HG02884 (cell line): ENCODE measurements around the gene ZNF3.

Experiments used
- ATAC-seq: cut with Tn5 transposase; IDR thresholded peaks from one replicate; pipeline ENCODE4 v1.9.1; 2021; ENCODE audit warnings: mild to moderate bottlenecking, moderate library complexity; ENCODE audit not compliant: unreplicated experiment

The ZNF3 gene

DNA sequence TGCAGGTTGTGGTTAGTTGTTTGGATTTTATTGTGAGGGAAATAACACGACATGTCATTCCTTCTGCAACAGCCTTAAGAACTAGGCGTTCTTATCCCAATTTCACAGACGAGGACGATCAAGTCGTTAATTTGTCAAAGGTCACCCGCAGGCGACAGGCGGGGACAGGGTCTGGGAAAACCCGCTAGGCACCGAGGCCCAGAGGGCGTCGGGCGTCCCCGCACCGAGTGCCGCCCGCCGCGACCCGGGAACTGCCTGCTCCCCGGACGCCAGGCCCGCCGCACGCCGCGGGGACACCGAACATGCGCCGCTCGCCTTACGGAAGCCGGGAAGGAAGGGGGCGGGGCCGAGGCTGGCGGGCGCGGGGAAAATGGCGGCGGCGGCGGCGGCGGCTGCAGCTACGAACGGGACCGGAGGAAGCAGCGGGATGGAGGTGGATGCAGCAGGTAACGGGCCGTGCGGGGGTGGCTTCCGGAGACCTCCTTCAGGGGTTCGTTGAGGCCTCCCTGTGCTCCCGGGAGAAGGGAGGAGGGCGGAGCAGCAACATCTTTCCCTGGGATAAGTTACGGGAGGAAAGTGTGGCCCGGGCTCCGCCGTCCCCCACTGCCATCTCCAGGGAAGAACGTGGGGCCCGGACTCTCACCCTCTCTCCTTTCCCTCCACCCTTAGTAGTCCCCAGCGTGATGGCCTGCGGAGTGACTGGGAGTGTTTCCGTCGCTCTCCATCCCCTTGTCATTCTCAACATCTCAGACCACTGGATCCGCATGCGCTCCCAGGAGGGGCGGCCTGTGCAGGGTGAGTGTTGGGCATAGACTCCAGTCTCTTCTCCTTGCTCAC is 7.3 kb upstream of the ZNF3 start, which contains the start of gene COPS6:
Gene COPS6, plus strand, starts transcription at position 349 of the 837 bp plus-strand sequence. Its CDS starts 22 bp downstream, at position 371.
- peak; percentile 50 for ATAC-seq

DNA sequence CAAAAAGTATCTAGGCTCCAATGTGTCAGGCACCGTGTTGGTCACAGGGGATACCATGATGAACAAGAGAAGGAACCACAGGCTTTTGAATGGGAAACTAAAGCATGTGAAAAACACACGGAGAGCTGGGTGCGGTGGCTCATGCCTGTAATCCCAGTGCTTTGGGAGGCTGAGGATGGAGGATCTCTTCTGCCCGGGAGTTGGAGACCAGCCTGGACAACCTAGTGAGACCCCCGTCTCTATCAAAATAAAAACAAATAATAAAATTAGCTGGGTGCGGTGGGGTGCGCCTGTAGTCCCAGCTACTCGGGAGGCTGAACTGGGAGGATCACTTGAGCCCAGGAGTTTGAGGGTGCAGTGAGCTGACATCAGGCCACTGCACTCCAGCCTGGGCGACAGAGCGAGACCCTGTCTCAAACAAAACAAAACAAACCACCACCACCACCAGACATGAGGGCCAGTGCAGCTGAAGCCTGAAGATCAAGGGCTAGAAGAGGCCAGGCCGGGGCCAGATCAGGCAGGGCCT is 6.6 kb upstream of the ZNF3 start:
- no peak for ATAC-seq

DNA sequence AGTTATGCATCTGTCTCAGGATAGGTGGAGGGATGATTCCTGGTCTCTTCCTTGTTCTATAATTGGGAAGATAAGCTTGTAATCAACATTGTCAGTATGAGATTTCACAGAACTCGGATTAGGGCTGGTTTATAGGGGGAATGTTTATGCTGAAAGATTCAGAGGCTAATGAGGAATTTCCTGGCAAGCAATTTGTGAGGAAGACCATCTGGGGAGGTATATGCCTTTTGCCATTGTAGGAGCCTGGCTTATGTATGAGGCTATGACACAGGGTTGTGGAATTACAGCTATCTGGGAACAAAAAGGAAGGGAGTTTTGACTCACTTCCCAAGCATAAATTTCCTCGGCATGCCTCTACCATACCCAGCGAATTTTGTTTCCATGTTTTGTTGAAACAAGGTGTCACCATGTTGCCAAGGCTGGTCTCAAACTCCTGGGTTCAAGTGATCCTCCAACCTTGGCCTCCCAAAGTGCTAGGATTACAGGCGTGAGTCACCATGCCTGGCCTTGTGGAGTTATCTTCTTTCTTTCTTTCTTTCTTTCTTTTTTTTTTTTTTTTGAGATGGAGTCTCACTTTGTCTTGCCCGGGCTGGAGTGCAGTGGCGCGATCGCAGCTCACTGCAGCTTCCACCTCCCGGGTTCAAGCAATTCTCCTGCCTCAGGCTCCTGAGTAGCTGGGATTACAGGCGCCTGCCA is 5.7 kb upstream of the ZNF3 start:
- ATAC-seq, result no peak

DNA sequence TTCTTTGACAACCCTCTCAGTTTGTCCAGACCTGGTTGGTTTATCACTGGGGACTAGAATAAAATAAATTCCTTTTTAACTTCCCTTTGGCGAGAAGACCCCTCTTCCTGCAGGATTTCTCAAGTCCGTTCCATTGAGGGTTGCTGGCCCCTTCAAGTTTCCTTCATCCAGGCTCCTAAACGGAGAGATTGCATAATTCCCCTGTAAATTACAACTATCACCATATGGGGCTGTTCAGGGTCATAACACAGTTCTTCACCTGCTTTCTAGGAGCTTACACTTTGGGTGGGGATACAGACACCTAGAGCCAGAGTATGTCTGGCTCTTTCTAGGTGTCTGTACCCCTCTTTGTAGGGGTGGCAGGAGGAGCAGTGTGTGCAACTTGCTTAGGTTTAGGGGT is 4.0 kb upstream of the ZNF3 start:
- ATAC-seq, result no peak

DNA sequence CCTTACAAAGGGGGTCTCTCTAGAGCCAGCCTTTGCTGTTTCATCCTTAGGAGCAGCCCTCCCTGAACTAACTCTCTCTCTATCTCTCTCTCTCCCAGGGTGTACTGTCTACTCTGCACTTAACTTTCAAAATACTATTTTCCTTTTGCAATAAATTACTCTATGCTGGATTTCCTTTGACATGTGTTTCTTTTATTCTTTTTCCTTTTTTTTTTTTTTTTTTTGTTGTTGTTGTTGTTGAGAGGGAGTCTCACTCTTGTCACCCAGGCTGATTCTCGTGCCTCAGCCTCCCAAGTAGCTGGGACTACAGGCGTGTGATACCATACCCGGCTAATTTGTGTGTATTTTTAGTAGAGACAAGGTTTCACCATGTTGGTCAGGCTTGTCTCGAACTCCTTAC is 1.5 kb upstream of the ZNF3 start:
- ATAC-seq, result no peak

DNA sequence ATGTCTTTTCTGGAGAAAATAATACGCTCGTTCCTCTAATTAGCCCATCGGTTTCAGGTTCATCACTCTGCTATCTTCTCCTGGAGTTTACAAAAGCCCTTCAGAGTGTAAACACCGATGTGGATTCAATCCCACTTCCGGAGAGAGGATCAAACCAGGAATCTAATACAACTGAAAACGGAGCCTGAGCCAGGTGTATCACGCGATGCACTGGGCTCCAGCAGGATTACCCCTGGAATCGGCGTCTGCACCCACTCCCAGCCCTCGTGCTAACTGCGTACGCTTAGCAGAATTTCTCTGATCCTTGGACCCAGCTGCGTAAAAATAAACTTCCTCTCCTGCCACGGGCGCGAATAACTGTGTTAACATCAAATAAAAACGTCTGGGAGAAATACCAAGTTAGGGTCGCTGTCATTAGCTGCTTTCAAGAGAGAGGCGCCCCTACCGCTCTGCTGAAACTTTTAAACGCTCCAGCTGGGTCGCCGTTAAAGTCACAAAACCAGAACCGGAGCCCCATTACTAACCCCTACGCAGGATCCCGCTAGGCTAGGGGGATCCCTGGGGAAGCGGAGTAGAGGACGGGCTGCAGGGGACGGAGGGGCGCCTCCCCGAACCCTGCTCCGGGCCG is 502 bp downstream of the ZNF3 start:
- no peak for ATAC-seq

DNA sequence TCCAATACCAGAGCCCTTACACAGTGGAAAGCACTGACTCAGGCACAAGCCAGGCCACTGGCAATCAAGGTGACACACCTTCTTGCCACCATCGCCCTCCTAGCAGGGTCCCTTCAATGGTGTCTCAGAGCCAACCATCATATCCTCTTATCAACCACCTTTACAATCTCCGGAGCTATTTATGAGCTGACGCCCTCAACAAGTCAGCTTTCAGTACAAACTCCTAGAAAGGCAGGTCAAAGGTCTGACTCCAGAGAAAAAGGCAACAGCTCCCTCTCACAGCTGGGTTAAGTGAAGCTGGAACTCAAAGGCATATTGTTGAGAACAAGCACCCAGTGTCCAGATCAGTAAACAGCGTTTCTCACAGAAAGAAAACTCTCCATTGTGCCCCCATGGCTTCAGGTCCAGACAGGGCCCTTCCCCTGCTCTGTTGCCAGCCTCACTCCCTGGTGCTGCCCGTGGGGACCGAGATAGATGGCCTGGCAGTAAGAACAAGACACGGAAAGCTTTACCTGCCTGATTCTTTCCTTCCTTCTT is 2.4 kb downstream of the ZNF3 start:
- no peak for ATAC-seq

DNA sequence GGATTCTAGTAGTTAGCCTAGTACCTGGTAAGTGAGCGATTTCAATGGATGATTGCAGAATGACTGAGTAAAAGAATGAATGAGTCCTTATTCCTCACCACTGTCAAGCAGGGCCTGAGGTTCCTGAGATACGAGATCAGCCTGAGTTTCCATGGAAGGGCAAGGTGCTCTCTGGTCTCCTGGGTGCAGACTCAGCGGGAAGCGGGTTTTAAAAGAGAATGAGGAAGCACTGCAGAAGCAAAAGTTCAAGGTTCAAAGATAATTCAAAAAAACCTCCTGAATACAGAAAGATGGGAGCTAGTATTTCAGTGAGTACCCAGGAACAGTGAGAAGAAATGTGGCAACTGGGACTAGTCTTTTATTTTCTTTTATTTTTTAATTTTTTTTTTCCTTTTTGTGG is 4.3 kb downstream of the ZNF3 start:
- ATAC-seq, result no peak

DNA sequence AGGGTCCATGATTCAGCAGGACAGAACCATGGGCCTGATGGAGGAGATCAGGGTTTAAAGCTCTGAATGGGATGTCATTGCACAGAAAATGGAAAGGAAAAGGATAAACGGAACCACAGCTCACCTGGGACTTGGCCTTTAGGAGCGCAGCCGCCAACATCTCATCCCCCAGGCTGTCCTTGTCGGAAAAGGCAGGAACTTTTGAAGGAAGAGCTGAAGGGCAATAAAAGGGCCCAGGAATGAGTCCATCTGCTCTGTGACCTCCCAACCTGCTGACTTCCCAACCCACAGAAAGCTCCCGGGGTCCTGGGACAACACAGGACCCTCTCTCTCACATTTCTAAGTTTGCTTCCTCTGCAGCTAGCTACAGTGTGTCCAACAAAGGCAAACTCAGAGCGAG is 6.1 kb downstream of the ZNF3 start:
- no peak for ATAC-seq

DNA sequence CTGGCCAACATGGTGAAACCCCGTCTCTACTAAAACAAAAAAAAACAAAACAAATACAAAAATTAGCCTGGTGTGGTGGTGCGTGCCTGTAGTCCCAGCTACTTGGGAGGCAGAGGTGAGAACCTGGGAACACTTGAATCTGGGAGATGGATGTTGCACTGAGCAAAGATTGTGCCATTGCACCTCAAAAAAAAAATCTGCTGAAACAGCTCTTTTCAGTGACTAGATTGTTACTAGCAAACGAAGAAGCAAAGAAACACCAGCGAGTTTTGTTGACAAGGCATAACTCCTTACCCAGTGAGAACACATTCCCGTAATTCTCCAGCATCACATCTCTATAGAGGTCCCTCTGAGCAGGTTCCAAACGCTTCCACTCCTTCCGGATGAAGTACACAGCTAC is 6.7 kb downstream of the ZNF3 start:
- no peak for ATAC-seq

DNA sequence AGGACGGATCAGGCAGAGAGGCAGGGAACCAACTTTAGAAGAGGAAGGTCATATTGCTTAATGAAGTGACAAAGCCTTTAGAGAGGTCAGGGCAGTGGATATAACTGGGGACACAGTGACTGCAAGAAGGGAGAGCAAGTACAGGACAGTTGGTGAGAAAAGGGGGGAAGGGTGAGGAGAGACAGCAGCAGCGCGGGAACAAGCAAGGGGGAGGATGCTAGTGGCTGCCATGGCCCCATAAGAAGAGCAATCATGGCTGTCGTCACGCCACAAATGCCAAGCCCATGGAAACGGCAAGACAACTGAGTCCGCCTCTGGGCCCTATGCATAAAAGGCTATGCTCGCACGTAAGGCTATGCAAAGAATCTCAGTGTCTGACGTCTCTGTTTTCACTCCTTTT is 9.1 kb downstream of the ZNF3 start:
- no peak for ATAC-seq

DNA sequence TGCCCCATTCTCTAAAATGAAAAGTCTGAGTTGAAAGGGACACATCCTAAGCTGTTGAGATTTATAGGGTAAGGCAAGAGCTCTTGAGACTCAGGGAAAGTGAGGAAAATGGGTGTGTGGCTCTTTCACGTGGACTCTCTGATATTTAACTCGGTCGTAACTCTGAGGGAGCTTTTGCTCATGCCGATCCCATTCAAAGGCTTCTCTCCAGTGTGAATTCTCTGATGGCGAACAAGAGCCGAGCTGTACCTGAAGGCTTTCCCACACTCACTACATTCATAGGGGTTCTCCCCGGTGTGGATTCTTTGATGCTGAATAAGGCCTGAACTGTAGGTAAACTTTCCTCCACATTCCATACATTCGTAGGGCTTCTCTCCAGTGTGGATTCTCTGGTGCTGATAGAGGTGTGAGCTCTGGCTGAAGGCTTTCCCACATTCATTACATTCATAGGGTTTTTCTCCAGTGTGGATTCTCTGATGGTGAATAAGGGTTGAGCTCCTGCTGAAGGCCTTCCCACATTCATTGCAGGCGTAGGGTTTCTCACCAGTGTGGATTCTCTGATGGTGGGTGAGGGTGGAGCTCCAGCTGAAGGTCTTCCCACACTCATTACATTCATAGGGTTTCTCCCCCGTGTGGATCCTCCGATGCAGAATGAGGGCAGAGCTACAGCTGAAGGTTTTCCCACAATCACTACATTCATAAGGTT is 10.4 kb downstream of the ZNF3 start:
- ATAC-seq, result no peak

DNA sequence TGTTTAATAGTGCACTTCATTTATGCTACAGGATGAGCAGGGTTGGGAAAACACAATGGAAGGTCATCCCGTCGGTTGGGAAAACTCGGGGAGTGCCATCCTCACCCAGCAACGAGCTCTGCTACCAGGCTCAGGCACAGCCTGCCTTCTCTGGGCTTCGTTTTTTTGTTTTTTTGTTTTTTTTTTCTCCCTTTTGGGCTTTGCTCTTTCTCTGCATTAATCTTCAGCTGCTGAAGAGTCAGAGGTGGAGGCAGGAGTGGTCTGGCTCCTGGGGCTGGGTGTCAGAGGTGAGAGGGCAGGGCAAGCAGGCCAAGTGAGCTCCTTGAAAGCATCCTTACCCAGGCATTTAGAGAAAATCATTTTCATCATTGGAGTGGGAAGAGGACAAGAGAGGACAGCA is 11.5 kb downstream of the ZNF3 start:
- no peak for ATAC-seq

DNA sequence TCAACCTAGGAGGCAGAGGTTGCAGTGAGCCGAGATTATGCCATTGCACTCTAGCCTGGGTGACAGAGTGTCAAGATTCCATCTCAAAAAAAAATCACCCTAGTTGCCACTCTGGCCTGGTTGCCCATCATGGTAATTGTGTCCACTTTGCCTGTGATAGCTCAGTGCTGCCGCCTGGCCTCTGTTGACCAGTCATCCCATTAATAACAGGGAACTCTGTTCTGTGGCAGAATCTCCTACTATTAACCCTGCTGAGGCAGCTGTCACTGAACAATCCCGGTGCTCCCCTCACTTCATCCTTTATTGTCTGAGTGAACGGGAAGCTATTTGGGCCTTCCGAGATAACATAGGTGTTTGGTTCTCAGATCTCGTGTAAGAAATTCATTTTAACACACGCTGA is 14.6 kb downstream of the ZNF3 start:
- no peak for ATAC-seq

DNA sequence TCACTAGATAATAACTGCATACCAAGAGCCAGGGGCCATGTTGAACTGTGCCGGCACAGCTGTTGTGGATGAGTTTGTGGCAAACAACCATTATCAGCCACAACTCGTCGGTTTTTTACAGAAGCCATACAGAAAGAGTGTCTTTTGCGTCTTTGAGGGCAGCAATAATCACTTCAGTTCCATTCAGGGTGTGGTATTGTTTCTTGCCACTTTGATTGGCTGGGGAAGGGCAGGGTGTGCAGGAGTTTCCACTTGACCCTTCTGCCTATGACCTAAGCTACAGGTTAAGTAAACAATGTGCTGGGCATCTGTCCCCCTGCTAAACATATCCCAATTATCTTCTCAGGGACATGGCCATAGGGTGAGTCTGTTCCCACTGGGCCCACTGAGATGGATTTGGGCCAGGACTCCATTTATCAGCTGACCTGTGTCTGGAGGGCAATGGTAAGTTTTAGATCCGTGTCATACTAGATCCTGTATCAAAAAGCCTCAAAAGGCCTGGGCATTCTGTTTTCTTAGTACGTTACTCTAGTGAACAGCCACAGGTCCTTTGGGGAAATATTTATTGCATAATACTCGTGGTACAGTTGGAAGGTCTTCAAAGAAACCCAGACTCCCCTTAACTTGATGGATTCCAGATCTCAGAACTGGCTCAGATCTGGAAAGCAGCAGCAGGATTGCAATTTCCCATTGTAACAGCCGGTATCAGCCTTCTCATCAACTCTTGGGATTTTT is 15.9 kb downstream of the ZNF3 start:
- ATAC-seq, result no peak

DNA sequence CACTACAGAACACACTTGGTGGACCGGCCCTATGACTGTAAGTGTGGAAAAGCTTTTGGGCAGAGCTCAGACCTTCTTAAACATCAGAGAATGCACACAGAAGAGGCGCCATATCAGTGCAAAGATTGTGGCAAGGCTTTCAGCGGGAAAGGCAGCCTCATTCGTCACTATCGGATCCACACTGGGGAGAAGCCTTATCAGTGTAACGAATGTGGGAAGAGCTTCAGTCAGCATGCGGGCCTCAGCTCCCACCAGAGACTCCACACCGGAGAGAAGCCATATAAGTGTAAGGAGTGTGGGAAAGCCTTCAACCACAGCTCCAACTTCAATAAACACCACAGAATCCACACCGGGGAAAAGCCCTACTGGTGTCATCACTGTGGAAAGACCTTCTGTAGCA is 17.4 kb downstream of the ZNF3 start:
- ATAC-seq, result no peak

DNA sequence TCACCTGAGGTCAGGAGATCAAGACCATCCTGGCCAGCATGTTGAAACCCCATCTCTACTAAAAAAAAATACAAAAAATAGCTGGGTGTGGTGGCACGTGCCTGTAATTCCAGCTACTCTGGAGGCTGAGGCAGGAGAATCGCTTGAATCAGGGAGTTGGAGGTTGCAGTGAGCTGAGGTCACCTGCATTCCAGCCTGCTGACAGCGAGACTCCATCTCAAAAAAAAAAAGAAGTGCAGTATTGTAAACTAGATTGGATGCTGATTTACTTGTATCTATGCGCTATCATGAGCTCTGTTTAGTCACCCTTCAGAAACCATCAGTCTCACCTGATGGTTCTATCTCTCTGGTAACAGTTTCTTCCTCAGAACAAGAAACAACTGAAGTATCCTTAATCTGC is 18.1 kb downstream of the ZNF3 start:
- no peak for ATAC-seq

DNA sequence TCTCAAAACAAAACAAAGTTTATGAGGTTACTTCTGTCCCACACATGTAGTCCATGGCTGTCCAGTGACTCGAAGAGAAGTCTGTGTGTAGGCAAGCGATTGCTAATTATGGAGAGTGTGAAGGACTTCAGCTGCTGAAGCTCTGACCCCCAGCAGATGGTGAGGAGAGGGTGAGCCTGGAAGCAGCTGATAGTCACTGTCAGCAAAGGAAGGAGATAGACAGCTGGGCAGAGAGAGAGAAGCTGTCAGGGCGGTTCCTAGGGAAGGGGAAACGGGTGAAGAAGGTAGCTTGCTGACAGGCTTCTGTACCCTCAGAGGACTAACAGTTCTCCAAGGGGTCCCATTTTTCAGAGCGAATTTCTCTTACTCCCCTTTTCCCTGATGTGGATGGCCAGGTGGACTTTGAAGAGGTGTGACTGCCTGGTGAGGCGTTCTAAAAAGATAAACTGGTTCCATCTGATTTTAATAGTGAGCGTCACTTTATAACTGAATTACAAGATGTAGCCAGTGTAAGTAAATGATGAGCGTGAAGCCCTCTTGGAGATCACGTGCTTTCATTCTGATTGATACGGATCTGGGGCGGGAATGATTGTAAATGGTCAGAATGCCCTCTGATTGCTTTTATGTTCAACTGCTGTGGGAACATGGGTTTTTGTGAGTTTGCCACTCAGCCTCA is 19.9 kb downstream of the ZNF3 start:
- ATAC-seq, result no peak

DNA sequence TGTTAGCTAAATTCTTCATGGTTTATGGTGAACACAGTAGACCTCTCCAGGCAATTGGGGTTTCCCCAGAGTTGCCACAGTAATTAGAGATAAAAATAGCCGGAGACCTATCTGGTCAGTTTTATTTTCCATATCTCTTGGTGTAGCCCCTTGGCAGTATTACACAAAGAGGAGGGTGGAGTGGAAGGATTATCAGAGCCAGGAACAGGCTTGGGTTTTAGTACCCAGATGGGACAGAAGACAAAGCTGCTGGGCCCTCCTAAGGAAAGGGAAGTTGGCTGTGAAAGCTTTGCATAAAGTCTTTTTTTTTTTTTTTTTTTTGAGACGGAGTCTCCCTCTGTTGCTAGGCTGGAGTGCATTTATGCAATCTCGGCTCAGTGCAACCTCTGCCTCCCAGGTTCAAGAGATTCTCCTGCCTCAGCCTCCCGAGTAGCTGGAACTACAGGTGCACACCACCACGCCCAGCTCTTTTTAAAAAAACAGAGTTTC is 22.2 kb downstream of the ZNF3 start:
- no peak for ATAC-seq
